ENCODE results near the gene MRPS17.

MRPS17 gene

DNA sequence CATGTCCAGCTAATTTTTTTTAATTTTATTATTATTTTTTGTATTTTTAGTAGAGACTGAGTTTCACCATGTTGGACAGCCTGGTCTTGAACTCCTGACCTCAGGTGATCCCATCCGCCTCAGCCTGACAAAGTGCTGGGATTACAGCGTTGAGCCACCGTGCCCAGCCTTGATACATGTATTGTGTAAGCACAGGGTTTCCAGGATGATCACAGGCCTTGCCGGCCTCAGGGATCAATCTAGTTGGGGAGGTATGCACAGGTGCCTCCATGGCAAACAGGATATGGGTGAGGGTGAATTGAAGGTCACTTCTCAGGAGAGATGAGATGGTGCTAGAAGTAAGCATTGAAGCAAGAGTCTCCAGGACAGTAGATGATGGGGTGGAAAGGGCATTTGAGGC is 5.5 kb downstream of the MRPS17 start:
- Histone ChIP-seq H3K4me1 (ENCODE audit: control insufficient read depth in 1 of 2, insufficient read depth in 2 of 2, low read length in 2 of 2) (peaks cover 0 to 6% of the 10 kb centered on the region in 2 donors), H3K27me3 (ENCODE audit: low read depth, low read length) (no peaks in the 10 kb centered on the region), H3K27ac (ENCODE audit: low read length) (no peak overlapping the region), H3K36me3 (ENCODE audit: control insufficient read depth in 1 of 2, insufficient read depth in 2 of 2, low read length in 2 of 2) (peaks cover 0 to 15% of the 10 kb centered on the region in 2 donors), H3K9me3 (ENCODE audit: control insufficient read depth in 1 of 2, low read length in 2 of 2) (no peaks in the 10 kb centered on the region), H3K4me3 (ENCODE audit: low read depth in 1 of 2, low read length in 2 of 2) (no peak overlapping the region)

- no peak overlapping the region for H3K27ac ChIP-seq (ENCODE audit: low read length)
These were observed 10.3 kb downstream of the MRPS17 start for GRCh38 chr7:55962014-55962413.

DNA sequence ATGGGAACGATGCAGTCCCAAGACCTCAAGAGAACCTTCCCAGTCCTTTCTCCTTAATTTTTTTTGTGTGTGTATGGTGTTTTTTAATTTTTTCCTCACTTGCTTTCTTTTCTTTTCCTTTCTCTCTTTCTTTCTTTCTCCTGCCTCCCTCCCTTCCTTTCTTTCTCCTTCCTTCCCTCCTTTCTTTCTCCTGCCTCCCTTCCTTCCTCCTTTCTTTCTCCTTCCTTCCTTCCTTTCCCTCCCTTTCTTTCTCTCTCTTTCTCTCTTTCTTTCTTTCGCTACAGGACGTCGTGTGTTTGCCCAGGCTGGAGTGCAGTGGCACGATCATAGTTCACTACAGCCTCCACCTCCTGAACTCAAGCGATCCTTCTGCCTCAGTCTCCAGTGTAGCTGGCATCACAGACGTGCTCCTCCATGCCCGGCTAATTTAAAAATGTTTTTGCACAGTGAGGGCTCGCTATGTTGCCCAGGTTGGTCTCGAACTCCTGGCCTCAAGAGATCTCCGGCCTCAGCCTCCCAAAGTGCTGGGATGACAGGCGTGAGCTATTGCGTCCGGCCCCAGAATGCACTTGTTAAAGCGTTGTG is 12.0 kb downstream of the MRPS17 start:
- Histone ChIP-seq H3K4me1 (ENCODE audit: control insufficient read depth in 1 of 2, insufficient read depth in 2 of 2, low read length in 2 of 2) (peaks cover 0 to 26% of the 10 kb centered on the region in 2 donors), H3K27me3 (ENCODE audit: low read depth, low read length) (no peaks in the 10 kb centered on the region), H3K4me3 (ENCODE audit: low read depth in 1 of 2, low read length in 2 of 2) (peak overlapping the region; percentile 44 to 62), H3K27ac (ENCODE audit: low read length) (peak overlapping the region; percentile 60), H3K9me3 (ENCODE audit: control insufficient read depth in 1 of 2, low read length in 2 of 2) (no peaks in the 10 kb centered on the region), H3K36me3 (ENCODE audit: control insufficient read depth in 1 of 2, insufficient read depth in 2 of 2, low read length in 2 of 2) (no peaks in the 10 kb centered on the region)

More at GRCh38 chr7:55962014-55962413, 10.3 kb downstream of the MRPS17 start:
- no peaks in the 10 kb centered on the region for H3K36me3 ChIP-seq (ENCODE audit: control insufficient read depth in 1 of 2, insufficient read depth in 2 of 2, low read length in 2 of 2)
- no peak overlapping the region for H3K4me3 ChIP-seq (ENCODE audit: low read depth in 1 of 2, low read length in 2 of 2)
- H3K9me3 ChIP-seq (ENCODE audit: control insufficient read depth in 1 of 2, low read length in 2 of 2): no peaks in the 10 kb centered on the region
- no peaks in the 10 kb centered on the region for H3K27me3 ChIP-seq (ENCODE audit: low read depth, low read length)
- peaks cover 0 to 24% of the 10 kb centered on the region in 2 donors for H3K4me1 ChIP-seq (ENCODE audit: control insufficient read depth in 1 of 2, insufficient read depth in 2 of 2, low read length in 2 of 2)

DNA sequence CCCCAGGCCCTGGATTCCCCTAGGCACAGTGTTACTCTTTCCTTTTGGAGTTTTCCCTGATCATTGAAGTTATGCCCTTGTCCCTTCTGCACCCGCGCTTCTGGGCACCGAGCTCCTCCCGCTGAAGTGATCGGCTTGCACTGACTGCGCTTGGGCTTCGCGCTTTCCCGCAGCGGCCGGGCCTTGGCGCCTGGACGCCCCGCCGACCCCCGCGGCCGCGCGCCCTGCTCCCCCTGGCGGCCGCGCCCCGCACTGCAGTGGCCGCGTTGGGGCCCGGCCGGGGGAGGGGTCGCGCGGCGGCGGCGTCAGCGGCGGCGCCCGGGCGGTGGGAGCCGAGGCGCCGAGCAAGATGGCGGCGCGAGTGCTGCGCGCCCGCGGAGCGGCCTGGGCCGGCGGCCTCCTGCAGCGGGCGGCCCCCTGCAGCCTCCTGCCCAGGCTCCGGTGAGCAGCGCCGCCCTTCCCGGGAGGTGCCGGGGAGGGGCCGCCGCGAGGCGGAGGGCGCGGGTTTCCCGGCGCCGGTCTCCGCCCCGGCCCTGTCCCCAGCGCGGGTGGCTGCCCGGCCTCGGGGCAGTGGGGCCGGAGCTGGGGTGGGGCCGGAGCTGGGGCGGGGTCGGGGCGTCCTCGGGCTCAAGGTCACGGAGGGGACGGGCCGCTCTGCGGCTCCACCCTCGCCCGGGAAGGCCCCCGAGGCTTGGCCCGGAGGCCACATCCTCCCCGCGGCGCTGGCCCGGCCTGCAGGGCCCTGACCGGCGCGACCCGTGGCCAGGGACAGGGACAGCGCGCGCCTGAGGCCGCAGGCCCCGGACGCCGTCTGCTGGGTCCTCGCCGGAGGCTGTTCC is 12.8 kb downstream of the MRPS17 start, which contains the start of gene NIPSNAP2:
NIPSNAP2 (plus strand) TSS at position 325 of the 839 bp plus-strand sequence; CDS start at position 350, 25 bp downstream.
- Histone ChIP-seq H3K27ac (ENCODE audit: low read length) (peak within 1 kb of the TSS; percentile 89), H3K4me3 (ENCODE audit: low read depth in 1 of 2, low read length in 2 of 2) (peak within 1 kb of the TSS; percentile 72 to 75), H3K4me1 (ENCODE audit: control insufficient read depth in 1 of 2, insufficient read depth in 2 of 2, low read length in 2 of 2) (peaks cover 0 to 26% of the 10 kb centered on the region in 2 donors), H3K9me3 (ENCODE audit: control insufficient read depth in 1 of 2, low read length in 2 of 2) (no peaks in the 10 kb centered on the region), H3K27me3 (ENCODE audit: low read depth, low read length) (no peaks in the 10 kb centered on the region), H3K36me3 (ENCODE audit: control insufficient read depth in 1 of 2, insufficient read depth in 2 of 2, low read length in 2 of 2) (no peaks in the 10 kb centered on the region)

DNA sequence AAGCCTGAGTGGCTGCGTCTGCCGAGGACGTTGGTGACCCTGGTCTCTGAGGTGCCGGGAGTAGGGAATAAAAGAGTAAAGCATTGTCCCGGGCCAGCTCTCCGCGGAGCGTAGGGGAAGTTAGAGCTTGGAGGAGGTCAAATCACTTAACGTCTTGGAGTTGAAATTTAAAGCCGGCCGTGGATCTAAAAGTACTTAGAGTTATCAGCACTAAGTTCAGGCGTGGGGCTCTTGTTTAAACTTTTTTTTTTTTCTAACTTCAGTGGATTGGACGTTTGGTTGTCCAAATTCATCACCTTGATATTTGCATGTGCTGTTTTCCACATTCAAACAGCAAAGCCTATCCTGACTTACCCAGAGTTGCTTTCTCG is 13.4 kb downstream of the MRPS17 start:
- H3K27ac ChIP-seq (ENCODE audit: low read length): peak overlapping the region; percentile 89
- peaks cover 0 to 26% of the 10 kb centered on the region in 2 donors for H3K4me1 ChIP-seq (ENCODE audit: control insufficient read depth in 1 of 2, insufficient read depth in 2 of 2, low read length in 2 of 2)

GRCh38 chr7:55965805-55966421 is 14.2 kb downstream of the MRPS17 start:
- Histone ChIP-seq H3K9me3 (ENCODE audit: control insufficient read depth in 1 of 2, low read length in 2 of 2) (no peaks in the 10 kb centered on the region), H3K27me3 (ENCODE audit: low read depth, low read length) (no peaks in the 10 kb centered on the region), H3K4me3 (ENCODE audit: low read depth in 1 of 2, low read length in 2 of 2) (peak overlapping the region in 1 of 2 donors; percentile 2), H3K36me3 (ENCODE audit: control insufficient read depth in 1 of 2, insufficient read depth in 2 of 2, low read length in 2 of 2) (no peaks in the 10 kb centered on the region), H3K4me1 (ENCODE audit: control insufficient read depth in 1 of 2, insufficient read depth in 2 of 2, low read length in 2 of 2) (peaks cover 0 to 26% of the 10 kb centered on the region in 2 donors), H3K27ac (ENCODE audit: low read length) (no peak overlapping the region)

More for the DNA sequence above, 13.4 kb downstream of the MRPS17 start:
- Histone ChIP-seq H3K36me3 (ENCODE audit: control insufficient read depth in 1 of 2, insufficient read depth in 2 of 2, low read length in 2 of 2) (no peaks in the 10 kb centered on the region), H3K9me3 (ENCODE audit: control insufficient read depth in 1 of 2, low read length in 2 of 2) (no peaks in the 10 kb centered on the region), H3K4me3 (ENCODE audit: low read depth in 1 of 2, low read length in 2 of 2) (peak overlapping the region; percentile 72 to 75), H3K27me3 (ENCODE audit: low read depth, low read length) (no peaks in the 10 kb centered on the region)

GRCh38 chr7:55966851-55967250 is 15.2 kb downstream of the MRPS17 start:
- no peak overlapping the region for H3K4me3 ChIP-seq (ENCODE audit: low read depth in 1 of 2, low read length in 2 of 2)
- H3K27me3 ChIP-seq (ENCODE audit: low read depth, low read length): no peaks in the 10 kb centered on the region
- no peaks in the 10 kb centered on the region for H3K36me3 ChIP-seq (ENCODE audit: control insufficient read depth in 1 of 2, insufficient read depth in 2 of 2, low read length in 2 of 2)
- H3K27ac ChIP-seq (ENCODE audit: low read length): no peak overlapping the region
- H3K9me3 ChIP-seq (ENCODE audit: control insufficient read depth in 1 of 2, low read length in 2 of 2): no peaks in the 10 kb centered on the region
- H3K4me1 ChIP-seq (ENCODE audit: control insufficient read depth in 1 of 2, insufficient read depth in 2 of 2, low read length in 2 of 2): peaks cover 0 to 26% of the 10 kb centered on the region in 2 donors

DNA sequence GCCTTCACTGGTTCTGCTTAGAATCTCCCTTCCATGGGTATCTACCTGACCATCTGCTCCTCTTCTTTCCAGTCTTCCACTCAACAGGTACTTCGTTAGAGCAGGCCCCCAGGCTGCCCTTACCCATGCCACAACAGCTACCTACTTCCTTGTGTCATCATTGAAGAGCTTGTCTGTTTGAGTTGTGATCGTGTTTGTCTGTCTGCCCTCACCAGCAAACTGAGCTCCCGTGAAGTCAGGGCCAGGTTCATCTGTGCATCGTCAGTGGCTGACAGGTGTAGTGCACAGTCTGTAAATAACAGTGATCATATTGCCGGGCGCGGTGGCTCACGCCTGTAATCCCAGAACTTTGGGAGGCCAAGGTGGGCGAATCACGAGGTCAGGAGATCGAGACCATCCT is 17.7 kb downstream of the MRPS17 start:
- peaks cover 0 to 19% of the 10 kb centered on the region in 2 donors for H3K4me1 ChIP-seq (ENCODE audit: control insufficient read depth in 1 of 2, insufficient read depth in 2 of 2, low read length in 2 of 2)
- H3K36me3 ChIP-seq (ENCODE audit: control insufficient read depth in 1 of 2, insufficient read depth in 2 of 2, low read length in 2 of 2): no peaks in the 10 kb centered on the region
- no peak overlapping the region for H3K4me3 ChIP-seq (ENCODE audit: low read depth in 1 of 2, low read length in 2 of 2)
- H3K9me3 ChIP-seq (ENCODE audit: control insufficient read depth in 1 of 2, low read length in 2 of 2): no peaks in the 10 kb centered on the region
- H3K27ac ChIP-seq (ENCODE audit: low read length): no peak overlapping the region
- H3K27me3 ChIP-seq (ENCODE audit: low read depth, low read length): no peaks in the 10 kb centered on the region

GRCh38 chr7:55970561-55970960 is 18.9 kb downstream of the MRPS17 start:
- Histone ChIP-seq H3K4me1 (ENCODE audit: control insufficient read depth in 1 of 2, insufficient read depth in 2 of 2, low read length in 2 of 2) (peaks cover 0 to 17% of the 10 kb centered on the region in 2 donors), H3K27ac (ENCODE audit: low read length) (no peak overlapping the region), H3K36me3 (ENCODE audit: control insufficient read depth in 1 of 2, insufficient read depth in 2 of 2, low read length in 2 of 2) (no peaks in the 10 kb centered on the region), H3K27me3 (ENCODE audit: low read depth, low read length) (no peaks in the 10 kb centered on the region), H3K9me3 (ENCODE audit: control insufficient read depth in 1 of 2, low read length in 2 of 2) (no peaks in the 10 kb centered on the region), H3K4me3 (ENCODE audit: low read depth in 1 of 2, low read length in 2 of 2) (no peak overlapping the region)

- Histone ChIP-seq H3K4me3 (ENCODE audit: low read depth in 1 of 2, low read length in 2 of 2) (no peak overlapping the region), H3K27ac (ENCODE audit: low read length) (no peak overlapping the region), H3K4me1 (ENCODE audit: control insufficient read depth in 1 of 2, insufficient read depth in 2 of 2, low read length in 2 of 2) (peaks cover 0 to 13% of the 10 kb centered on the region in 2 donors), H3K36me3 (ENCODE audit: control insufficient read depth in 1 of 2, insufficient read depth in 2 of 2, low read length in 2 of 2) (no peaks in the 10 kb centered on the region), H3K9me3 (ENCODE audit: control insufficient read depth in 1 of 2, low read length in 2 of 2) (no peaks in the 10 kb centered on the region), H3K27me3 (ENCODE audit: low read depth, low read length) (no peaks in the 10 kb centered on the region)
These were observed 19.3 kb downstream of the MRPS17 start for GRCh38 chr7:55970978-55971377.

- Histone ChIP-seq H3K36me3 (ENCODE audit: control insufficient read depth in 1 of 2, insufficient read depth in 2 of 2, low read length in 2 of 2) (peaks cover 6 to 7% of the 10 kb centered on the region in 2 donors), H3K27me3 (ENCODE audit: low read depth, low read length) (no peaks in the 10 kb centered on the region), H3K4me3 (ENCODE audit: low read depth in 1 of 2, low read length in 2 of 2) (no peak overlapping the region), H3K9me3 (ENCODE audit: control insufficient read depth in 1 of 2, low read length in 2 of 2) (no peaks in the 10 kb centered on the region), H3K4me1 (ENCODE audit: control insufficient read depth in 1 of 2, insufficient read depth in 2 of 2, low read length in 2 of 2) (peaks cover 0 to 7% of the 10 kb centered on the region in 2 donors), H3K27ac (ENCODE audit: low read length) (no peak overlapping the region)
These were observed 22.1 kb downstream of the MRPS17 start for GRCh38 chr7:55973747-55974250.

Data from muscle layer of duodenum (tissue), 2 donors.